ENCODE results near the gene UBIAD1. TPM values are rescaled to one million over a fixed set of nuclear protein-coding genes. Genes with fewer than 3 reads are reported as not detected.
A peak's percentile ranks its signal among the peaks of the same experiment; 100 is the strongest.

UBIAD1 gene
- total and polyA plus RNA-seq, 2 of the 13 experiments (the other 11 are each of a cell fraction or from before 2014, with no cell fraction given), result 16.9 to 20.4 TPM

DNA sequence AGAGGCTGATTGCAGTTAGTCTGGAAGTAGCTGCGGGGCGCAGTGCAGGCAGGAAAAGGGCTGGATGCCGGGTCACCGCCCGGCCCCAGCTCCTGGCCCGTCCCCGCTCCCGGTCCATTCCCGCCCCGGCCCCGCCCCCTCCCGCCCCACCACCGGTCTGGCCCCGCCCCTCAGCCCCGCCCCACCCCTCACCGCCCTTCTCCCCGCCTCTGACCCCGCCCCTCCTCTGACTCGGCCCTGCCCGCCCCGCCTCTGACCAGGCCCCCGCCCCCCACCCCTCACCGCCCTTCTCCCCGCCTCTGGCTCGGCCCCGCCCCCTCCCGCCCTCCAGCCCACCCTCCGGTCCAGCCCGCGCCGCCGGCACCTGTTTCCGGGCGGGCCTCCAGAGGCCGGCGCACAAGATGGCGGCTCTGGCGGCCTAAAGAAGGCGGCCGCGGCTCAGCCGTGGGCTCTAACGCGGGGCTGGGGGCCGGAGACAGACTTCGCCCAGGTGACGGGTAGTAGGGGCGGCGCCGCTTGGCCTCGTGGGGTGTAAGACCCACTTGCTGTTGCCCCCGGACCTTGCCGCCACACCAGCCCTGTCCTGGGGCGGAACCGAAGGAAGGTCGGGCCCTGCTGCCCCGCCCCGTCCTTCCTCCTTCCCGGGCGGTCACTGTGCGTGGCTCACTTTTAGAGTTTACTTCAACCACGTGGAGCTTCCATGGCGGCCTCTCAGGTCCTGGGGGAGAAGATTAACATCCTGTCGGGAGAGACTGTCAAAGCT lies at the start of gene UBIAD1 (continued):
- TF ChIP-seq, protein P1, sequence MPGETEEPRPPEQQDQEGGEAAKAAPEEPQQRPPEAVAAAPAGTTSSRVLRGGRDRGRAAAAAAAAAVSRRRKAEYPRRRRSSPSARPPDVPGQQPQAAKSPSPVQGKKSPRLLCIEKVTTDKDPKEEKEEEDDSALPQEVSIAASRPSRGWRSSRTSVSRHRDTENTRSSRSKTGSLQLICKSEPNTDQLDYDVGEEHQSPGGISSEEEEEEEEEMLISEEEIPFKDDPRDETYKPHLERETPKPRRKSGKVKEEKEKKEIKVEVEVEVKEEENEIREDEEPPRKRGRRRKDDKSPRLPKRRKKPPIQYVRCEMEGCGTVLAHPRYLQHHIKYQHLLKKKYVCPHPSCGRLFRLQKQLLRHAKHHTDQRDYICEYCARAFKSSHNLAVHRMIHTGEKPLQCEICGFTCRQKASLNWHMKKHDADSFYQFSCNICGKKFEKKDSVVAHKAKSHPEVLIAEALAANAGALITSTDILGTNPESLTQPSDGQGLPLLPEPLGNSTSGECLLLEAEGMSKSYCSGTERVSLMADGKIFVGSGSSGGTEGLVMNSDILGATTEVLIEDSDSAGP (CRISPR knock-in tag; IDR thresholded peaks at IDR 0.05; ENCODE audit: borderline replicate concordance), result peak; percentile 84; the same call in 1 of the 2 replicates
- TF ChIP-seq, protein P2, sequence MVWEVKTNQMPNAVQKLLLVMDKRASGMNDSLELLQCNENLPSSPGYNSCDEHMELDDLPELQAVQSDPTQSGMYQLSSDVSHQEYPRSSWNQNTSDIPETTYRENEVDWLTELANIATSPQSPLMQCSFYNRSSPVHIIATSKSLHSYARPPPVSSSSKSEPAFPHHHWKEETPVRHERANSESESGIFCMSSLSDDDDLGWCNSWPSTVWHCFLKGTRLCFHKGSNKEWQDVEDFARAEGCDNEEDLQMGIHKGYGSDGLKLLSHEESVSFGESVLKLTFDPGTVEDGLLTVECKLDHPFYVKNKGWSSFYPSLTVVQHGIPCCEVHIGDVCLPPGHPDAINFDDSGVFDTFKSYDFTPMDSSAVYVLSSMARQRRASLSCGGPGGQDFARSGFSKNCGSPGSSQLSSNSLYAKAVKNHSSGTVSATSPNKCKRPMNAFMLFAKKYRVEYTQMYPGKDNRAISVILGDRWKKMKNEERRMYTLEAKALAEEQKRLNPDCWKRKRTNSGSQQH (CRISPR knock-in tag; IDR thresholded peaks at IDR 0.05; ENCODE audit: low read depth), result peak; percentile 59; the same call in 1 of the 2 replicates
- TF ChIP-seq ZFP90 (CRISPR knock-in tag; IDR thresholded peaks at IDR 0.05; ENCODE audit: borderline replicate concordance) (no peak), KLF6 (CRISPR knock-in tag; IDR thresholded peaks at IDR 0.05) (0 out of 2 replicates have a peak, but pooled peaks have one; percentile 52), TEAD3 (CRISPR knock-in tag; optimal IDR thresholded peaks at IDR 0.05; ENCODE audit: borderline replicate concordance) (peak; percentile 8), RCOR2 (CRISPR knock-in tag; IDR thresholded peaks at IDR 0.05) (no peak), ZNF883 (CRISPR knock-in tag; IDR thresholded peaks at IDR 0.05; ENCODE audit: not compliant biosample characterization) (peak; percentile 58), CBX1 (IDR thresholded peaks at IDR 0.05; ENCODE audit: low read depth) (no peak), SRF (IDR thresholded peaks at IDR 0.05; ENCODE audit: low read depth, low read length) (0 out of 2 replicates have a peak, but pooled peaks have one; percentile 1), PAWR (CRISPR knock-in tag; IDR thresholded peaks at IDR 0.05; ENCODE audit: borderline replicate concordance) (no peak)
- TF ChIP-seq, protein P3, sequence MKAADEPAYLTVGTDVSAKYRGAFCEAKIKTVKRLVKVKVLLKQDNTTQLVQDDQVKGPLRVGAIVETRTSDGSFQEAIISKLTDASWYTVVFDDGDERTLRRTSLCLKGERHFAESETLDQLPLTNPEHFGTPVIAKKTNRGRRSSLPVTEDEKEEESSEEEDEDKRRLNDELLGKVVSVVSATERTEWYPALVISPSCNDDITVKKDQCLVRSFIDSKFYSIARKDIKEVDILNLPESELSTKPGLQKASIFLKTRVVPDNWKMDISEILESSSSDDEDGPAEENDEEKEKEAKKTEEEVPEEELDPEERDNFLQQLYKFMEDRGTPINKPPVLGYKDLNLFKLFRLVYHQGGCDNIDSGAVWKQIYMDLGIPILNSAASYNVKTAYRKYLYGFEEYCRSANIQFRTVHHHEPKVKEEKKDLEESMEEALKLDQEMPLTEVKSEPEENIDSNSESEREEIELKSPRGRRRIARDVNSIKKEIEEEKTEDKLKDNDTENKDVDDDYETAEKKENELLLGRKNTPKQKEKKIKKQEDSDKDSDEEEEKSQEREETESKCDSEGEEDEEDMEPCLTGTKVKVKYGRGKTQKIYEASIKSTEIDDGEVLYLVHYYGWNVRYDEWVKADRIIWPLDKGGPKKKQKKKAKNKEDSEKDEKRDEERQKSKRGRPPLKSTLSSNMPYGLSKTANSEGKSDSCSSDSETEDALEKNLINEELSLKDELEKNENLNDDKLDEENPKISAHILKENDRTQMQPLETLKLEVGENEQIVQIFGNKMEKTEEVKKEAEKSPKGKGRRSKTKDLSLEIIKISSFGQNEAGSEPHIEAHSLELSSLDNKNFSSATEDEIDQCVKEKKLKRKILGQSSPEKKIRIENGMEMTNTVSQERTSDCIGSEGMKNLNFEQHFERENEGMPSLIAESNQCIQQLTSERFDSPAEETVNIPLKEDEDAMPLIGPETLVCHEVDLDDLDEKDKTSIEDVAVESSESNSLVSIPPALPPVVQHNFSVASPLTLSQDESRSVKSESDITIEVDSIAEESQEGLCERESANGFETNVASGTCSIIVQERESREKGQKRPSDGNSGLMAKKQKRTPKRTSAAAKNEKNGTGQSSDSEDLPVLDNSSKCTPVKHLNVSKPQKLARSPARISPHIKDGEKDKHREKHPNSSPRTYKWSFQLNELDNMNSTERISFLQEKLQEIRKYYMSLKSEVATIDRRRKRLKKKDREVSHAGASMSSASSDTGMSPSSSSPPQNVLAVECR (CRISPR knock-in tag; IDR thresholded peaks at IDR 0.05; ENCODE audit: borderline replicate concordance), result peak; percentile 96
- TF ChIP-seq, protein P4, sequence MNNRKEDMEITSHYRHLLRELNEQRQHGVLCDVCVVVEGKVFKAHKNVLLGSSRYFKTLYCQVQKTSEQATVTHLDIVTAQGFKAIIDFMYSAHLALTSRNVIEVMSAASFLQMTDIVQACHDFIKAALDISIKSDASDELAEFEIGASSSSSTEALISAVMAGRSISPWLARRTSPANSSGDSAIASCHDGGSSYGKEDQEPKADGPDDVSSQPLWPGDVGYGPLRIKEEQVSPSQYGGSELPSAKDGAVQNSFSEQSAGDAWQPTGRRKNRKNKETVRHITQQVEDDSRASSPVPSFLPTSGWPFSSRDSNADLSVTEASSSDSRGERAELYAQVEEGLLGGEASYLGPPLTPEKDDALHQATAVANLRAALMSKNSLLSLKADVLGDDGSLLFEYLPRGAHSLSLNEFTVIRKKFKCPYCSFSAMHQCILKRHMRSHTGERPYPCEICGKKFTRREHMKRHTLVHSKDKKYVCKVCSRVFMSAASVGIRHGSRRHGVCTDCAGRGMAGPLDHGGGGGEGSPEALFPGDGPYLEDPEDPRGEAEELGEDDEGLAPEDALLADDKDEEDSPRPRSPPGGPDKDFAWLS (CRISPR knock-in tag; IDR thresholded peaks at IDR 0.05; ENCODE audit: borderline replicate concordance), result 0 out of 2 replicates have a peak, but pooled peaks have one; percentile 48
- TF ChIP-seq, protein P5, sequence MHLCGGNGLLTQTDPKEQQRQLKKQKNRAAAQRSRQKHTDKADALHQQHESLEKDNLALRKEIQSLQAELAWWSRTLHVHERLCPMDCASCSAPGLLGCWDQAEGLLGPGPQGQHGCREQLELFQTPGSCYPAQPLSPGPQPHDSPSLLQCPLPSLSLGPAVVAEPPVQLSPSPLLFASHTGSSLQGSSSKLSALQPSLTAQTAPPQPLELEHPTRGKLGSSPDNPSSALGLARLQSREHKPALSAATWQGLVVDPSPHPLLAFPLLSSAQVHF (CRISPR knock-in tag; IDR thresholded peaks at IDR 0.05), result no peak
- TF ChIP-seq, protein P6, sequence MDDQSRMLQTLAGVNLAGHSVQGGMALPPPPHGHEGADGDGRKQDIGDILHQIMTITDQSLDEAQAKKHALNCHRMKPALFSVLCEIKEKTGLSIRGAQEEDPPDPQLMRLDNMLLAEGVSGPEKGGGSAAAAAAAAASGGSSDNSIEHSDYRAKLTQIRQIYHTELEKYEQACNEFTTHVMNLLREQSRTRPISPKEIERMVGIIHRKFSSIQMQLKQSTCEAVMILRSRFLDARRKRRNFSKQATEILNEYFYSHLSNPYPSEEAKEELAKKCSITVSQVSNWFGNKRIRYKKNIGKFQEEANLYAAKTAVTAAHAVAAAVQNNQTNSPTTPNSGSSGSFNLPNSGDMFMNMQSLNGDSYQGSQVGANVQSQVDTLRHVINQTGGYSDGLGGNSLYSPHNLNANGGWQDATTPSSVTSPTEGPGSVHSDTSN (CRISPR knock-in tag; IDR thresholded peaks at IDR 0.05; ENCODE audit: borderline replicate concordance), result no peak; the same call in 1 of the 2 replicates

Data from HepG2 (cell line).